Ramos (cell line): ENCODE measurements around the gene RASAL2.
"Not testable (repeated sequence)": the region's sequence is repeated elsewhere in the genome, so short reads cannot be mapped to it uniquely, and the experiment has no call there.

Source experiments
- in situ Hi-C: fragments of 300-500 bp; cut with MboI; formaldehyde crosslinking; loops from one replicate; pipeline ENCODE4 v1.14.3; 2022; ENCODE audit warnings: low sequenced_read_pairs; ENCODE audit not compliant: unreplicated experiment

Gene RASAL2

DNA sequence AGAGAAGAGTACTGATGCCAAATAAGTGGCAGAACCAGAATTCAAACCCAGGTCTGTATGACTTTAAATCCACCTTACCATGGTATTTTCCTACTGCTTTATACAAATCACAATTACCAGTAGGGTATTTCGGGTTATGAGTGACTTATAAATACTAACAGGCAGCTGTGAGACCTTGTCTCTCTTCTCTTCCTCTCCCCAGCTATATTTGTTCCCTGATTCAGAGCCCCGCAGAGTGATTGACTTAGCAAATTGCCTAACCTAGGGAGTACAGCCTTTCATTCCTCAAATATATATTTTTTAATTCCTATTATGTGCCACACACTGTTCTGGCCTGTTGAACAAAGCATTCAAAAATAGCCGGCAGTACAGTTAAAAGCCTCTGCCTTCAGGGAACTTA lies 234.8 kb downstream of the RASAL2 start:
- in situ Hi-C loops = no loop called here

DNA sequence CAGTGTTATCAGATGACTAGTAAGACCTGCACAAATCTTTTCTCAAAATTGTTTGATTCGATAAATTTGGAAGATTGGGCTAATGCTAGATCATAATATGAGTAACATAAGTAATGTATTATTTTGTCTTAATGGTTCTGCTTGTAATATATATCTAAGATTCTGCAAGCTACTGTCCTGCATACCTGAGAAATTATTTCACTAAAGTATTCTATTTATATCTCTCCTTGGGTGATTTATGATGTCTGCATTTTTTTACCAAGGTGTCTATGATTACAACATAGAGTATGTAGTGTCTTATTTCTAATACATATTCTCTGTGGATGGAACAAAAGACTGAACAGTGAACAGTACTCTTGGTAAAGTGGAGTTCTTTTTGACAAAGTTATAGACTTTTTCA lies 236.2 kb downstream of the RASAL2 start:
- in situ Hi-C loops = no loop called here

DNA sequence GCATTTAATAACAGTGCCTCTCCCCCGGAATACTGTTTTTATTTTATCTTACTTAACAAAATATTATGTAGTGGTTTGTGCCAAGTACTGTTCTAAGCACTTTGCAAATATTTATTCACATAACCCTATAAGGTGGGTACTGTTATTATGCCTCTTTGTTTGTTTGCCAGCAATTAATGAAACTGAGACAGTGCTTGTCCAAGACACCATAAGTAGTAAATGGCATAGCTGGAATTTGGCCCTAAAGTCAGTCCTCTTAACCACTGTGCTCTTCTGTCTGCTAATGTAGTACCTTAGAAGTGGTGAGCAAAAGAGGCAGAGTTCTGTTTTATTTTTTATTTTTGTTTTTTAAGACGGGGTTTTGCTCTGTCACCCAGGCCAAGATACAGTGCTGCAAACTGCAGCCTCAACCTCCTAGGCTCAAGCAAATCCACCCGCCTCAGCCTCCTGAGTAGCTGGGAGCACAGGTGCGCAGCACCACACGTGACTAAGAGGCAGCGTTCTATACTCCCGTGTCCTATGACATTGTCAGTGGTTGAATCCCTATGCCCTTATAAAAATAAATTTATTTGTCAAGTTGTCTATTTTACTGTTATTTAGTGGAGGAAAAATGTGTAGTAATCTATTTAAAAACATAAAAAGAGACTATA lies 237.1 kb downstream of the RASAL2 start:
- in situ Hi-C loops = no loop called here

DNA sequence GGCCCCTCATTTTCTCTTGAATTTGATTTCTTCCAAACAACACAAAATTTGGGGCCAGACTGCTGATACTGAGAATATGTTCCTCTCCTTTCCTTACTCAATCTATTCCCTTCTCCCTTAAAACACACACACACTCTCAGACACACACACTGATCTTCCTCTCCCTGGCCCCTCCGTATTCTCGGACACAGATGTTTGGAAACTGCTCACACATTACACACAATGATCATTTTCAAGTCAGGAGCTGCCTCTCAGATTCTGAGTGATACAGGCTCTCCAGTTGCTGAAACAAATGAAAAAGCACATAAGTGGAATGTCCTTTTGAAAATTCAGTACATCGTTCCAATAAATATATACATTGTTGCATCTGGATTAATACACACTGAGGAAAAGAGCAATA lies 241.5 kb downstream of the RASAL2 start:
- in situ Hi-C loops = no loop called here

DNA sequence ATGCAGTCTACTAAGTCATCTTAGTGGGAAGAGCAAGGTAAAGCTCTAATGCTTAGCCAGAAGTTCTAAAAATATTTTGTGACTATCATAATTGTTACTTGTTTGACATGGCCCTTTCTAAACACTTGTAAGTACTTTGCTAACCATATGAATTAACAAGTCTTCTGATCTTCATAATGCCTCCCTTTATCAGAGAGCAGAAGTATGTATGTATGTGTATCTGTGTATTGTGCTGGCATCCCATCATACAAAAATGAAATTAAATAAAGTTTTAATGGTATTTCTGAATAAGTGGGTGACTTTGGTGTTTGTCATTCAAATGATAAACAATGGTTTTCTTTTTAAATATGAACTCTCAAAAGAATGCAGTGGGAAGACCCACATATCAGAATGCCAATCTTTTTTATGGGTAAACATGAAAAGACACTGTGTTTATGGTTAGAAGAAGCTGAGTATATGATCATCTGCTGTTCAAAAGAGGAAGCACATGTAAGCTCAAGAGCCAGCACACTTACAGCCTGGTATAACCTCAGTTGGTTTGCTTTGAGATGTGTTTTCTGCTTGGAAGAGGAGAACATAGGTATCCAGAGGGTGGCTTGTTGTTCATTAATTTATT lies 243.3 kb downstream of the RASAL2 start:
- in situ Hi-C loops = no loop called here

DNA sequence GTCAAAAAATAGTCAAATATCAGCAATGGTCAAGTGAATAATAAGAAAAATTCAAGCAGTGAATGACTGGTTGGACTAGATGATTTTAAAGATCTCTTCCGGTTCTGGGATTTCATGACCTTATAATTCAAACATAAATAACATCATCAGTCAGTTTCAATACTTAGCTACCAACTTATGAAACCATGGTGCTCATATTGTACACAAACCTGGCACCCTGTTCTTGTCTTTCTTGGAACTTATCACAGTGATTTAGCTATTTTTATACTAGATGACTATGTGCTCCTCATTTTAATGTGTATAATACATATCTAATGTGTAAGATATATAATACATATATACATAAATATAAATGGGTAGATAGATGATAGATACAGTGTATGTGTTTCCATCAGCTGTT lies 245.9 kb downstream of the RASAL2 start:
- in situ Hi-C loops = no loop called here

DNA sequence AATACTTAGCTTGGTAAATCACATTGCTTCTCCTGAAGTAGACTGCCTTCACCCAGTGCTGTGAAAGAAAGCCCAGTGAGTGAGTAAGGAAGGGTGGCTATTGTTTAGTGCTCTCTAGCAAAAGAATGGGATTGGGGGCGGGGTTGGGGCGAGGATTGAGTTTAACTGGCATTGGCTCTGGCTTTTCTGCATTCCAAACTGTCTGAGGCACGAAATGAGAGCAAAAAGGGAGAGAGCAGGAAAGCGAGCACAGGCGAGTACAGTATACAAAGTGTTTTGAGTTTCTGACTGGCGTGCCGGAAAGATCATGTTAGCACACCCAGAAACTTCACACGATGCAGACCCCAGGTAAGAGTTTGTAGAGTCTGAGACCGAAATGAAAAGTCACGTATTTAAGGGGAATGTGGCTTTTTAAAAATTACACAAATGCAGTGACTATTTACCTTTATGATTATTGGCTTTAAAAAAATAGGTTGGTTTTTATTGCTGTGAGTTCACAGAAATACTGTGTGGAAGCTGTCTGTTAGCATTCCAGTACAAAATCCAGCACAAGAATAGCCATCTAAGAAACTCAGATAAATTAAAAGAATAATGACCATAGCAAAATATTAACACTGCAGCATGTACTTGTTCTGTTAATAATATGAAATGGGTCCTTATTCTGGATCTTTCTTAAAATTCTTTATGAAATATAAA lies 247.5 kb downstream of the RASAL2 start:
- in situ Hi-C loops = no loop called here

DNA sequence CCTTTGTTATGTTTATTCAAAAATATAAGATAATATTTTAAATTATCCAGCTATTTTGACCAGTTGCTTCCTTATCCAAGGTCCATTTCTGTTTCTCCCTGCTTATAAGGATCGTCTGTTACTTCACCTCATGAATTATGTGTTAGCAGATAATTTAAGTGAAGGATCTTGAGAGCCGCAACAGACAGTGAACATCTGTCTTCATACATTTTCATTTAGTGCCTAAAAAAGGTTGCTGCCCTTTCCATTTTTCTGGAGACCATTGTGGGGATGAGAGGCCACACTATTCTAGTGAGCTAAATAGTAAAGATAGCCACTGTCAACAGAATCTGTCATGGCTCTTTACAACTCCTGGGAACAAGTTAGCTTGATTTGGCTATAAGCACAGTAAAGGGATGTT lies 248.8 kb downstream of the RASAL2 start:
- in situ Hi-C loops = no loop called here

DNA sequence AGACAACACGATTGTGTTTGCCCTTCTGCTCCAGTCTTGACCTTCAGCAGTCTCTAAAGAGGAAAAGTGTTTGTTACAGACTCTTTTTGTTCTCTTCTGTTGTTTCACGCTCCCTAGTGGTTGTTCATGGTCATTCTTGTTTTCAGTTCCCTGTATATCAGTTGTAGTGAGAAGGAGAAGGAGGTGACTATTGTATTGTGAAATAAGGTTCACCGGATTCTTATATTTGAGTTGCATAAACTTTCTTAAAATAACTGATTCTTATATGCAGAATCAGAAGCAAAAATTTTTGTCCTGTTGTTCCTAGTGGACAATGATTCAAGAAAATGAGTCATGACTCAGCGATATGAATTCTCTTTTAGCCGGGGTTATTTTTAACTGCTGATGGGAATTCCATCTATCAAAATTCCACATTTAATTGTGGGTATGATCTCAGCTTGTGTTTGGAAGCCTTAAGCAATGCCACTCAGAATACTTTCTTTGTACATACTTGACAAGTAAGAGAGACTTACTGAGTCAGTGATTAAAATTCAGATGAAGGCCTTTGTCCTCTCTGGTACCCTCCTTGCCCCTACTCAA lies 250.7 kb downstream of the RASAL2 start:
- in situ Hi-C loops = no loop called here

DNA sequence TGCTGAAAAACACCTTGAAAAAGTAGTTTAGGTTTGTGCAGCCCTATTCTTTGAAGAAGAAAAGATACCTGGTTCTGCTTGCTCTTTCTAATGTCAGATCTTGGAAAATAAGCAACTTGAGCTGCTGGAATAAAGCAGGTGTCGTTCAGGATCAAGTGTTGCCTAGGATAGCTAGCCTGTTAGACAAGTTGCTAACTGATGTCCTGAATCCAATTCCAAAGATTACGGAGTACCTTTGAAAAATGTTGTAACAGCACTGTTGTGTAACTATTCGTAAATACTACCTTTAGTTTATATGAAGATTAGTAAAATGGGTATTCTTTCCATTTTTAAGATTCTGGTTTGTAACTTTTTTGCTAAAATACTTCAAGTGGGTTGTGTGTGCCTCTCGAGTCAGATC lies 251.3 kb downstream of the RASAL2 start:
- in situ Hi-C loops = no loop called here

DNA sequence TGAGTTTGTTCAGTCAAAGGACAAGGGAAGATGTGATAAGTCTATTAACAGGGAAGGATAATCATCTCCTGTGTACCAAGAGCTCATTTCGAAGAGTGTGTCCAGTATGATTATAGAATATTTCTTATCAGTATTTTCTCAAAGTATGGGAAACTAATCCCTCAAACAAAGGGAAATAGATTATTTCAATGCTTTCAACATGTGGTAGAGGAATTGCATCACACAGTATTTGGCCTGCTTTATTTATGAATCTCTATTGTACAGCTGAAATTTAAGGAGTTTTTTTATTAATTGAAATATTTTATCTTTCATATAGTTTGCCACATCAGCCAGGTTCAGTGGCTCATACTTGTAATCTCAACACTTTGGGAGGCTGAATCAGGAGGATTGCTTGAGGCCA lies 251.9 kb downstream of the RASAL2 start:
- in situ Hi-C loops = no loop called here

DNA sequence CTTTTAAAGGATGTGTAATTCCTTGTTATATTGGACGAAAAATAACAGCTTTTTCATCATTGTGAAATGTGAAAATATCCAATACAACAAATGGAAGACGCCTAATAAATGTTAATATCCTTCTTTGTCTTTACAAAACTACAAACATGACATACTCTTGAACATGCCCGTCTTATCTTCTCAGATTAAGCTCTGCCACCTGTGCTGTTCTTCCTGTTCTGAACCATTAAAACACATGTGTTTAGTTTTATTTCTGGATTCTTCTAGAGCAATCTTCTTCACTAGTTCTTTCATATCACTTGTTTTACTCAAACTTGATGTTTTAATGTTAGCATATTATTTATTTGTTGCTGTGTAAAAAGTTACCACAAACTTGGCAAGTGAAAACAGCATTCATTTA lies 255.9 kb downstream of the RASAL2 start:
- in situ Hi-C loops = no loop called here

DNA sequence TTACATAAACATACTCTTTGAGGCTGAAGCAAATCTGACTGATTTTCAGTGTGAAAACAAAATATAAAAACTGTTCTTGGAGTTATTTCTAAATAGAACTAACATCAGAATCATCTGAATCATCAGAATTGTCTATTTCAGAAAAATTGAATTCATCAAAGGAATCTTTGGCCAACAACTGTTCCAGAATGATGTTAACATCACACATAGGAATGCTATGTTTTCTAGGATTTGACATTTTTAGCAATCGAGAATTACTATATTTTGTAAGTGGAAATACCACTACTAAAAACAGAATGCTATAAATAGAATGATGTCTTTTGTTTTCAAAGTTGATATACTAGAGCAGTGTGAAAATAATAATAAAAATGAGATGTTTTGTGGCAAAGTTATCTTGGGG lies 258.0 kb downstream of the RASAL2 start:
- in situ Hi-C loops = not testable (repeated sequence)

DNA sequence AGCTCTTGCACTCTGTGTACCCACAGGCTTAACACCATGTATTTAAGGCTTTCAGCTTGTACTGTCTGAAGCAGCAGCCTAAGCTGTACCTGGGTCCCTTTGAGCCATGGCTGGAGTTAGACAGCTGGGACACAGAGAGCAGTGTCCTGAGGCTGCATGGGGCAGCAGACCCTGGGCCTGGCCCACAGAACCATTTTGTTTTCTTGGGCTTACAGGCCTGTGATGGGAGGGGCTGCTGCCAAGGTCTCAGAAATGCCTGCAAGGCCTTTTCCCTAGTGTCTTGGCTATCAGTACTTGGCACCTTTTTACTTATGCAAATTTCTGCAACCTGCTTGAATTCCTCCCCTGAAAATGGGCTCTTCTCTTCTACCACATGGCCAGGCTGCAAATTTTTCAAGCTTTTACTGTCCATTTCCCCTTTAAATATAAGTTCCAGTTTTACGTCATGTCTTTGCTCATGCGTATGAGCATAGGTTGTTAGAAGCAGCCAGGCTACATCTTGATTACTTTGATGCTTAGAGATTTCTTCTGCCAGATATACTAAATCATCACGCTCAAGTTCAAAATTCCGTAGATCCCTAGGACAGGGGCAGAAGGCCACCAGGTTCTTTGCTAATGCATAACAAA lies 259.0 kb downstream of the RASAL2 start:
- in situ Hi-C loops = no loop called here

DNA sequence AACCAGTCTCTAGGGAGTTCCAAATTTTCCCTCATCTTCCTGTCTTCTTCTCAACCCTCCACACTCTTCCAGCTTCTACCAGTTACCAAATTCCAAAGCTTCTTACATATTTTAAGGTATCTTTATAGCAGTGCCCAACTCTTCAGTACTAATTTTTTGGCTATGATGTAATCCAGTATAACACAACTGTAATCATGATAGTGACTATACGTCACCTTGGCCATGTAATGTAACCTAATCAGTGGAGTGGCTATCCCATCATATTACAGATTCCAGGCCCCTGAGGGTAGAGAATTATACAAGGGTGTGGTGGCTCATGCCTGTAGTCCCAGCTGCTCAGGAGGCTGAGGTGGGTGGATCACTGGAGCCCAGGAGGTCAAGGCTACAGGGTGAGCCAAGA lies 259.6 kb downstream of the RASAL2 start:
- in situ Hi-C loops = no loop called here

DNA sequence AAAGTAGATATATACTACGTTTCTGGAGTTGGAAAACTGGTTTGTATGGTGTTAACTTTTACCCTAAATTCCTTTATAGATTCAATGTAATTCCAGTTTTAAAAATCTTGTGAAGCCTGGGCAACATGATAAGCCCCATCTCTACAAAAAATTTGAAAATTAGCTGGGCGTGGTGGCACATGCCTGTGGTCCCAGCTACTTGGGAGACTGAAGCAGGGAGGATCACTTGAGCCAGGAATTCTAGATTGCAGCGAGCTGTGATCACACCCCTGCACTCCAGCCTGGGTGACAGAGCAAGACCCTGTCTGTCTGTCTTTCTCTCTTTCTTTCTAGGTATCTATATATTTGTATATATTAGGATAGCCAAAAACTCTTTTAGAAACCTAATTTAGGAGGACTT lies 260.9 kb downstream of the RASAL2 start:
- in situ Hi-C loops = no loop called here

DNA sequence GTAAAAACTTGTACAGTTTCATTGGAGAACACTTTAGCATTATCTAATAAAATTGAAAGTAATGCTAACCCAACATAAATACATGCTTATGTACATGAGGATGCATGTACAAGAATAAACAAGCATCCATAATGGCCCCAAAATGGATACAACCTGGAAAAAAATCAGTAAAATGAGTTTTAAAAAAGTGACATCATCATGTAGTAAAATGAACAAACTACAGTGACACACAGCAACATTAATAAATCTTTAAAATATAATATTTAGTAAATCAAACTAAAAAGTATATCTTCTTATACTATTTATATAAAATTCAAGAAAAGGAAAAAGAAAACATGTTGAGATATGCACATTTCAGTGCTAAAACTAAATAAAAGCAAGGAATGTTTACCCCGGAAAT lies 262.4 kb downstream of the RASAL2 start:
- in situ Hi-C loops = no loop called here

DNA sequence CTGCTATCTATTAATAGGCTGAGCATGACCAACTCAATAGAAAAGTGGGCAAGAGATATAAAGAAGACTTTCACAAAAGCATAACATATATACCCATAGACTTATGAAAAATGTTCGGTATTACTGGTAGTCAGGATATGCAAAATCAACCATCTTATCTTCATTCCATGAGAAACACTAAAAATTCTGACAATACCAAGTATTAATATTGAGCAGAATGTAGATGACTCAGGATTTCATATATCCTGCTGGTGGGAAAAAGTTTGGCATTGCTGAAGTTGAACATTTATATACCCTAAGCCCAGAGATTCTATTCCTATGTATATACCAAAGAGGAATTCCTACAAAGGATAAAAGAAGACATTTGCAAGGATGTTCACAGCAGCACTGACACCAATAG lies 264.6 kb downstream of the RASAL2 start:
- in situ Hi-C loops = no loop called here

DNA sequence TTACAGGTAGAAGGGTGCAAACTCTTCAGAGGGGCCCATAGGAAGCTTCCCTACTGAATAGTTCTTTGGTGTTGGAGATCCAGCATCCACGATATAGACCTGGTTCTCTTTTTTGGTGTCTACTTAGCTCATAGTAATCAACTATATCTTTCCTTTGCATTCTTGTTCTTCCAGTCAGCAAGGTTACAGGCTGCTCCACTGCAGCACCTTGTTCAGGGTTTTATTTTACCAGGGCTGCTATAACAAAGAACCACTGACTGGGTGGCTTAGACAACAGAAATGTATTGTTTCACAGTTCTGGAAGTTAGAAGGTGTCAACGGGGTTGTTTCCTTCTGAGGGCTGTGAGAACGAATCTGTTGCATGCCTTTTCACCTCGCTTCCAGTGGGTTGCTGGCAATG lies 266.5 kb downstream of the RASAL2 start:
- in situ Hi-C loops = no loop called here

DNA sequence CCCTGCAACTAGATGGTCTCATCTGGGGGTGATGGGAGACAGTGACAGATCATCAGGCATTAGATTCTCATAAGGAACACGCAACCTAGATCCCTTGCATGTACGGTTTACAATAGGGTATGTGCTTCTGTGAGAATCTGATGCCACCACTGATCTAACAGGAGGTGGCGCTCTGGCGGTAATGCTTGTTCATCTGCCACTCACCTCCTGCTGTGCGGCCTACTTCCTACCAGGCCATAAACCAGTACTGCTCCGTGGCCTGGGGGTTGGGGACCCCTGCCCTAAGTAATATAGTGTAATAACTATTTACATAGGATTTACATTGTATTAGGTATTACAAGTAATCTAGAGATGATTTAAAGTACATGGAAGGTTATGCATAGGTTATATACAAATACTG lies 267.9 kb downstream of the RASAL2 start:
- in situ Hi-C loops = no loop called here

DNA sequence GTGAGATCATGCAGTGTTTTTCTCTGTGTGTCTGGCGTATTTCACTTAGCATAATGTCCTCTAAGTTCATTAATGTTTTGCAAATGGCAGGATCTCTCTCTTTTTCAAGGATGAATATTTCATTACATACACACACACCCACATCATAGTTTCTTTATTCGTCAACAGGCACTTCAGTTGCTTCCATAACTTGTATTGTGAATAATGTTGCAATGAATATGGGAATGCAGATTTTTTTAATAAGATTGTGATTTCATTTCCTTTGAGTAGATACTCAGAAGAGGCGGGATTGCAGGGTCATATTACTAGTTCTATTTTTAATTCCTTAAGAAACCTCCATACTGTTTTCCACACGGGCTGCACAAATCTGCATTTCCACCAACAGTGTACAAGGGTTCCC lies 268.8 kb downstream of the RASAL2 start:
- in situ Hi-C loops = no loop called here
